SH-SY5Y (cell line): ENCODE data around the gene GADD45B.

Source experiments
- GATA2 ChIP-seq: IDR thresholded peaks from 2 replicates; pipeline ENCODE4 v1.6.1; 2011; ENCODE audit warnings: mild to moderate bottlenecking, low read depth, low read length
- GATA3 ChIP-seq: IDR thresholded peaks from 2 replicates; pipeline ENCODE4 v1.6.1; 2011; ENCODE audit warnings: low read depth, mild to moderate bottlenecking, low read length, moderate library complexity

GRCh38 chr19:2478278-2478755, 2.4 kb downstream of the GADD45B start:
- no peak for TF ChIP-seq GATA3
- TF ChIP-seq GATA2 = no peak
